ENCODE data around the gene TMED4.

TMED4 gene

DNA sequence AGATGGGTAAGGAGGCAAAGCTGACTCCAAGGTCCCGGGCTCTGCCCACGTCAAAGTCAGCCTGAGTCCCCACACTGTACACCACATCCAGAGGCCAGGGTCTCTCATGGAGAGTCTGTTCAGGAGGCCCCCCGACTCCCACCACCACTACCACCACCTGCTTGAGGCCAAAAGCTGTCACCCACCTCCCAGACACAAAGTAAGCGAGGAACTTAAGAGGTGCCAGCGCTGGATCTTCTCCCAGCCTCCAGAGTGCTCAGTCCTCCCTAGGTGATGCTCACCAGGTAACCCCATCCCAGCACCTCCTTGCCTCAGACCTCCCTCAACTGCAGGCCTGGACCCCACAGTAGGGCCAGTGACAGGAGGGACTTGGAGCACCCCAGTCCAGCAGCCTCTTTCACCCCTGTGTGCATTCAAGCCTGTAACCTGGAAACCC is 41.4 kb downstream of the TMED4 start:
- no peak for DNase-seq (ENCODE audit: low spot score)

GRCh38 chr7:44539669-44540506 is 42.1 kb downstream of the TMED4 start:
- no peak for DNase-seq (ENCODE audit: low spot score)

DNA sequence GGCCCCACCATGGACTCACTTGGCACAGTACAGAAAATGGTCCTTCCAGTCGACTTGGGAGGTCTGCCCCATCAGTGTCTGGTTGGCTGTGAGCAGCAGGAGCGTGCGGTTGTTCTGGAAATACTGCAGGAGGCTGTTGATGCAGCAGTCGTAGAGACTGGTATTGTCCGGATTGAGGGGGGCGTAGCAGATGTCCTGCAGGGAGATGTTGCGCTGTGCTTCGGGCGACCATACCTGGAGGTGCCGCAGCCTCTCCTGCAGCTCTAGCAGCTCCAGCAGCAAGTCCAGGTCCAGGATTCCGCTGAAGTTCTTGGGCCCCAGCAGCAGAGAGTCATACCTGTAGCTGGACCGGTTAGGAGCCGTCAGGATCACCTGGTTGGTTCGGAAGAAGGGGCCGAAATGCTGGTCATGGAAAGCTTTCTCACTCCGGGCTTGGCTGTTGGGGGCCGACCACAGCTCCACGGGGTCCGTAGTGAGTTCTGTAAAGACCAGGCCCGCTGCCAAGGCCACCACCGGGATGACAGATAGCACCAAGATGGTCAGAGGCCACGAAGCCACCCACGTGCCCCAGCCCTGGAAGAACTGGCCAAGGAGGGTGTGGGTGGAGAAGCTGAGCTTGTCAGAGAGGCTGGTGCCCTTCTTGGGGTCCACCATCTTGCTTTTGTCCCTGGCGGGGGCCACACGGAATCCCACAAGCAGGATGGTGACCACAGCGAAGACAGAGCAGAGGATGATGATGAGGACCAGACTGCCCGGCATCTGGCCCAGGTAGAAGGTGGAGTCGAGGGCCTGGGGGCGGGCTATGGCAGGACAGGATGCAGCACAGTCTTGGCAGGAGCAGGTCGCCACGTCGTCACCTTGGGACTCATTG is 43.0 kb downstream of the TMED4 start:
- DNase-seq (ENCODE audit: low spot score), result no peak

GRCh38 chr7:44538093-44538797 is 43.8 kb downstream of the TMED4 start:
- no peak for DNase-seq (ENCODE audit: low spot score)

DNA sequence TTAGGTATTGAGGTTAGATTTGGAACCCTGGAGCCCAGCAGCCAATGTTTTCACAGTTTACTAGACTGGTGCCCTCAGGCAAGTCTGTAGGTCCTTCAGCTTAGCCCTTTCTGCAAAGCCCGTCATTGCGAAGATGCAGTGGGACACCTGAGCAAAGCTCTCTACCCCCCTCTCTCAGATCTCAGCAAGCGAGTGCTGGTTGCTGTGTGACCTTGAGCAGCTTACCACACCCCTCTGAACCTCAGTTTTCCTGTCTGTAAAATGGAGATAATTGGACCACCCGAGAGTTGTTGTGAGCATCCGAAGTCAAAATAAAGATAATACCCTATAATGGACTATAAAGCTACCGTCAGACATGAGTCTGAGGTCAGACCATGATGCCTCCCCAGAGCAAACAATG is 44.6 kb downstream of the TMED4 start:
- no peak for DNase-seq (ENCODE audit: low spot score)

DNA sequence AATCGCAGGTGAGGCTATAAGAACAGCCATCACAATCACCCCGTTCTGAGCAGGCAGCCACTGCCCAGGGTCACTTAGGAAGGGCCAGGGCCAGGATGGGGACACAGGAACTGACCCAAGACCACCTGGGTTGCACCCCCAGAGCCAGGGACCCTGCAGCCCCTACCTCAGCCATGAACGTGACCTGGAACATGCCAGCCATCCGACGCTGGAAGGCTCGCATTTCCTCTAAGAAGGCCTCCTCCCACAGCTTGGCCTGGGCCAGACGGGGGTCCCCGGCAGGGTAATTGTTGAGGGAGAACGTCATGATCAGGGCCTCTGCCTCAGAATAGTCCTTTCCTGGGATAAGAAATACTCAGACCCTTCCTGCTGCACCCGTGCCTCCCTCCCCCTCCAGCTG is 45.9 kb downstream of the TMED4 start:
- no peak for DNase-seq (ENCODE audit: low spot score)

- DNase-seq (ENCODE audit: low spot score), result no peak
These were observed 46.5 kb downstream of the TMED4 start for GRCh38 chr7:44535348-44536064.

DNA sequence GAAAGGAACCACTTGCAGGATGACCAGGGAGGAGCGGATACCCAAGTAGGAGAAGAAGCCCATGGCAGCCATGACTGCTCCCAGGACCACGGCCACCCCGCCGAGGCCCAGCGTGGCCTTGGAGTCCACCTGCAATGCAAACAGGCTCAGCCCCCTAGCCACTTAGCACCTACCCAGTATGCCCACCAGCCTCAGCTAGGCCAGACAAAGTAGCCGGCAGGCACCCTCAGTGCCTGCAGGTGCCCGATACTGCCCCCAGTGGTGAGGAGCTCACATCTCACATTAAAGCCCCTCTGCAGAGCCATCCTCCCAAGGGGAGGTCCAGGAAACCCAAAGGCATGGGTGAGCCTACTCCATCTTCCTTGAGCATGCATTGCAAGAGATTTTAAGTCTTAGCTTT is 47.5 kb downstream of the TMED4 start:
- DNase-seq (ENCODE audit: low spot score), result peak; percentile 87

- no peak for DNase-seq (ENCODE audit: low spot score)
These were observed 47.9 kb downstream of the TMED4 start for GRCh38 chr7:44534087-44534486.

DNA sequence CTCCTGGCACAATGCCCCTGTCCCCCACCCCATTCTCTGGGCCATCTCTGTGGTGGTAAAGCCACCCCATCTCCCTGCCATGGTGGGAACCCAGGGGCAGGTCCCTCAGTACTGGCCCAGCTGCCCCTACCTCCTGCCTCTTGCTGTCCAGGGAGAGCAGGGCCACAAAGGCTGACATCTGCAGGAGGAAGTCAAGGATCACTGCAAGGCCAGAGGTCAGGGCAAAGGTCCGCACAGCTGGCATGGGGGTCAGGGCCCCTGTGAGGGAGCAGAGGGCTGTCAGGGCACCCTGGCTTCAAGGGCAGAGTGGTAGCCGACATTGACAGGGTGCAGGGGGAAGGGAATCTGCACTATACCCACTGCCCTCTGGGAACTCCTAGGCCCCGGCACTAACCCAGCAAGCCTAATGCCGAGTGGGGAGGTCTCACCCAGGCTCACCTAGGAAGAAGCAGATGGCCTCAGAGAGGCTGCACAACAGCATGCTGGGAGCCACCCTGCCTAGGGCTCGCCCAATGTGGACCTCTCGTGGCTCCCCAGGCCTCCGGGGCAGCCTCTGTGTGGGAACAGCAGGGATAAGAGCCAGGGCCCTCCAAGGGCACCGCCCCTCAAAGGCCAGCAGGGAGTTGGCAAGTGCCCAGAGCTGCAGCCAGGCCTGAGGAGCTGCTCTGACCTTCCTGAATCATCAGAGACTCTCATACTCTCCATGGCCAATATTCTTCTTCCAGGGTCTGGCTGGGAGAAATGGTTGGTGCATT is 48.6 kb downstream of the TMED4 start:
- no peak for DNase-seq (ENCODE audit: low spot score)

DNA sequence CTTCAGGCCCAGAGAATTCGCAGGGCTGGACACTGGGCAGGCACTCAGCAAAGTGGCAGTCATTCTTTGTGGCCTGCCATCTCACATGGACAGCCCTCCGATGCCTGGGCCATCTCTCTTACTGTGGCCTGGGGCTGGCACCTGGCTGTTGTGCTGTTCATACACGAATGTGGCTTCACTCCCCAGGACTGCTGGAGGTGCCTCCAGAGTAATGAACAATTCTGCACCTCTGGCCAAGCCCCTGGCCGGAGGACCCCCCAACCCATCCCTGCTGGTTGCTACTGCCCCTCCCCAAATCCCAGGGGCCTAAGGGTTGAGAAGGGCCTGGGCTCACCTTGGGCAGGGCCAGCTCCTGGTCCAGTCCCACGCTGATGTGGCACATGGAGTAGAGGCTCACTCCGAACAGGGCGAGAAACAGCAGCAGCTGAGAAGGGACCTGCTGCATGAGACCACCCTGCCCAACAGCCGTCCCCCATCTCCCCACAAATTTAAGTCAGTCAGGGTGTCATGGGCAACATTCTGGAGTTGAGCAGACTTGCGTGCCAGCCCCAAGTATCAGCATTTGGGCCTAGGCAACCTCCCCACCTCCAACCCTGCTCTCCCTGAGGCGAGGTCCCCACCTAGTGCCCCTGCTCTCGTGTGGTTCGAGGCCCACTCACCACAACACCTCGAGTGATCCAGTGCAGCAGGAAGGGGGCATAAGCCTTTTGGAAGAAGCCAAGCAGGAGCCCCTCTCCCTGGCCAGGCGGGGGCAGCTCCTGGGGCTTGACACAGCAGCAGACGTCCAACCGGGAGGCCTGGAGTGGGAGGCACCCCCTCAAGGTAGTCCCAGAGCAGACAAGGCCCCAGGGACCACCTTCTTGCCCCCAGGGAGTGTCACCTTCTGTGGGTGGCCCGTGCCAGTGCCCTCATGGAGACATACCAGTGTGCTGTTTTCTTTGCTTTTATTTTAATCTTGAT is 50.3 kb downstream of the TMED4 start:
- no peak for DNase-seq (ENCODE audit: low spot score)

- DNase-seq (ENCODE audit: low spot score), result no peak
These were observed 51.0 kb downstream of the TMED4 start for GRCh38 chr7:44530990-44531389.
